NCI-H2227 (cell line): ENCODE data around the gene GPC6.

Source experiments
- DNase-seq: peaks from one replicate; lab custom pipeline; 2025; ENCODE audit not compliant: unreplicated experiment; lab: John Stamatoyannopoulos, UW

Gene GPC6

GRCh38 chr13:94366677-94367076, 1140.1 kb downstream of the GPC6 start:
- DNase-seq, result no peak

GRCh38 chr13:94369972-94370436, 1143.4 kb downstream of the GPC6 start:
- no peak for DNase-seq

GRCh38 chr13:94371855-94372254, 1145.2 kb downstream of the GPC6 start:
- DNase-seq, result no peak

- DNase-seq, result no peak
These were observed 1155.9 kb downstream of the GPC6 start for GRCh38 chr13:94382517-94382916.

- DNase-seq, result no peak
These were observed 1156.4 kb downstream of the GPC6 start for GRCh38 chr13:94382960-94383359.

- no peak for DNase-seq
These were observed 1157.8 kb downstream of the GPC6 start for GRCh38 chr13:94384231-94384905.

GRCh38 chr13:94387047-94387446, 1160.4 kb downstream of the GPC6 start:
- no peak for DNase-seq

GRCh38 chr13:94389604-94390351, 1163.2 kb downstream of the GPC6 start:
- DNase-seq, result no peak

GRCh38 chr13:94390881-94391280, 1164.3 kb downstream of the GPC6 start:
- no peak for DNase-seq

GRCh38 chr13:94394723-94395122, 1168.1 kb downstream of the GPC6 start:
- no peak for DNase-seq

GRCh38 chr13:94395860-94396259, 1169.3 kb downstream of the GPC6 start:
- no peak for DNase-seq

GRCh38 chr13:94399812-94400211, 1173.2 kb downstream of the GPC6 start:
- no peak for DNase-seq

- DNase-seq, result no peak
These were observed 1174.3 kb downstream of the GPC6 start for GRCh38 chr13:94400874-94401273.

GRCh38 chr13:94408314-94409036, 1181.9 kb downstream of the GPC6 start:
- no peak for DNase-seq

GRCh38 chr13:94411747-94412146, 1185.1 kb downstream of the GPC6 start:
- DNase-seq, result no peak

GRCh38 chr13:94412870-94413597, 1186.4 kb downstream of the GPC6 start:
- DNase-seq, result peak; percentile 60

GRCh38 chr13:94413598-94413944, 1187.0 kb downstream of the GPC6 start:
- no peak for DNase-seq

GRCh38 chr13:94414141-94414540, 1187.5 kb downstream of the GPC6 start:
- no peak for DNase-seq

- DNase-seq, result peak; percentile 85
These were observed 1188.1 kb downstream of the GPC6 start for GRCh38 chr13:94414708-94415107.

- peak; percentile 31 for DNase-seq
These were observed 1189.1 kb downstream of the GPC6 start for GRCh38 chr13:94415500-94416237.
